Pancreas (tissue), 10 donors: ENCODE results near the gene SFXN5. TPM values are rescaled to one million over a fixed set of nuclear protein-coding genes. Genes with fewer than 3 reads are reported as not detected.

Experiments
- ATAC-seq, 4 donors: fragments of 200-7000 bp; cut with Tn5 transposase; one replicate each; pipeline versions ENCODE4 v1.8.0 to v1.9.1; 2020; ENCODE audit warnings: mild to moderate bottlenecking in 4 of 4, moderate library complexity in 4 of 4
- DNase-seq, 6 donors: peaks; one replicate each; pipeline ENCODE4 v3.0.0-alpha.2; 2020
- FAIRE-seq: peaks from 2 replicates; lab custom pipeline; 2012; peaks lifted over from hg19 to GRCh38; lab: Jason Lieb, UNC
- H3K27ac ChIP-seq, 4 donors: fragments of 200-600 bp; sonication (generic); 1 replicate in 3 of 4; 2 replicates in 1 of 4; pipeline versions ENCODE4 v1.5.0 to v1.8.0; 2020
- H3K27me3 ChIP-seq, 4 donors: fragments of 200-600 bp; one replicate each; pipeline ENCODE4 v1.8.0; 2021
- H3K36me3 ChIP-seq, 3 donors: fragments of 200-600 bp; sonication (generic) in 1 of 3; one replicate each; pipeline versions ENCODE4 v1.5.0 to v1.8.0; 2020 to 2021
- H3K4me1 ChIP-seq, 3 donors: fragments of 200-600 bp; one replicate each; pipeline ENCODE4 v1.8.0; 2021
- H3K4me3 ChIP-seq, 4 donors: fragments of 200-600 bp; sonication (generic) in 2 of 4; one replicate each; pipeline versions ENCODE4 v1.5.0 to v1.8.0; 2020 to 2021
- H3K9me3 ChIP-seq, 4 donors: fragments of 200-600 bp; one replicate each; pipeline ENCODE4 v1.8.0; 2021
- CTCF ChIP-seq, 4 donors: fragments of 200-600 bp; sonication (generic) in 3 of 4; IDR thresholded peaks; one replicate each; pipeline versions ENCODE4 v1.5.0 to v1.8.0; 2021; ENCODE audit warnings: antibody characterized with exemption in 4 of 4
- WGBS, 2 donors: extraction: QIAGEN DNeasy Blood & Tissue Kit; methylation state at CpG; one replicate each; pipeline ENCODE4 v1.1.7; 2013; 5-methylcytosine and 5-hydroxymethylcytosine counted together
- intact Hi-C, 3 donors: fragments of 100-400 bp; cut with DNase I; formaldehyde crosslinking; loops; one replicate each; pipeline versions ENCODE4 v1.11.1 to v1.14.2; 2022
- polyA plus RNA-seq, 2 donors: library from polyadenylated mRNA; stranded (reverse); fragments of 200-250 nt; gene quantifications; one replicate each; pipeline ENCODE4 v1.2.3, GENCODE V29; 2013
- total RNA-seq, 6 donors: library from RNA; stranded (reverse); fragmentation: NEBNext Ultra II Directional in 4 of 6; extraction: Animal tissue kit (Norgen Biotek cat#: 25700) in 4 of 6; gene quantifications; one replicate each; pipeline versions ENCODE4 v1.2.1 to v1.2.4, GENCODE V29; 2021 to 2023
- donor health status: healthy with polysubstance abuse.
- donor health status: DM: no; HTN: no; CAD: no; lungs with moderate emphysema.
- donor health status: DM: no; HTN: no; CAD: no.
- donor health status: control.
- donor health status: control.
- donor health status: Bipolar disorder and iron deficiency.
- donor health status: DM: yes; HTN: yes; CAD: no.
- donor health status: DM: no; HTN: no; CAD: no.
- donor health status: DM: no; HTN: no; CAD: no.
- donor health status: DM: yes; HTN: yes; CAD: no.

The SFXN5 gene
- total and polyA plus RNA-seq, 8 donors, result 2.6 to 8.4 (median 5.4) TPM

GRCh38 chr2:73091164-73091563 lies 19.7 kb upstream of the SFXN5 start:
- TF ChIP-seq CTCF (IDR thresholded peaks at IDR 0.05), result no peak
- no peak for FAIRE-seq
- no peaks in the 10 kb centered on the region for H3K27me3 ChIP-seq
- peak in 1 of 6 donors; percentile 4 for DNase-seq
- no peaks in the 10 kb centered on the region for H3K9me3 ChIP-seq
- H3K27ac ChIP-seq, result no peak overlapping the region
- no peaks in the 10 kb centered on the region for H3K4me1 ChIP-seq
- peaks cover 0 to 20% (median 0%) of the 10 kb centered on the region in 3 donors for H3K36me3 ChIP-seq
- intact Hi-C loops, result no loop called here
- 73 to 82% methylated on average over 7 of the region's 7 CpGs for WGBS, 2 donors
- ATAC-seq, result no peak
- no peak overlapping the region for H3K4me3 ChIP-seq

GRCh38 chr2:73089270-73090030 lies 17.9 kb upstream of the SFXN5 start:
- ATAC-seq (peak; percentile 51 to 82 (median 66)), FAIRE-seq (no peak), DNase-seq (peak in 4 of 6 donors; percentile 28 to 59 (median 46))
- TF ChIP-seq CTCF (IDR thresholded peaks at IDR 0.05), result no peak
- Histone ChIP-seq H3K27me3 (no peaks in the 10 kb centered on the region), H3K4me1 (no peaks in the 10 kb centered on the region), H3K9me3 (no peaks in the 10 kb centered on the region), H3K36me3 (peaks cover 0 to 20% (median 0%) of the 10 kb centered on the region in 3 donors), H3K27ac (peak overlapping the region in 2 of 4 donors; percentile 44 to 53), H3K4me3 (no peak overlapping the region)
- intact Hi-C loops, result loop anchor here (5.0 to 10.0 kb wide), 3 partner anchors 55 to 105 kb away; no protein-coding TSS in a partner anchor
- WGBS, 2 donors, result 80 to 85% methylated on average over 11 of the region's 11 CpGs

- TF ChIP-seq CTCF (IDR thresholded peaks at IDR 0.05), result no peak
- H3K4me1 ChIP-seq, result no peaks in the 10 kb centered on the region
- ATAC-seq, result no peak
- FAIRE-seq, result no peak
- peak in 1 of 6 donors; percentile 66 for DNase-seq
- H3K36me3 ChIP-seq, result peaks cover 0 to 20% (median 0%) of the 10 kb centered on the region in 3 donors
- 93 to 95% methylated on average over 14 of the region's 14 CpGs for WGBS, 2 donors
- H3K4me3 ChIP-seq, result no peak overlapping the region
- no peaks in the 10 kb centered on the region for H3K27me3 ChIP-seq
- peak overlapping the region in 2 of 4 donors; percentile 44 to 53 for H3K27ac ChIP-seq
- H3K9me3 ChIP-seq, result no peaks in the 10 kb centered on the region
- intact Hi-C loops, result loop anchor here (5.0 to 10.0 kb wide), 3 partner anchors 56 to 104 kb away; no protein-coding TSS in a partner anchor
Observed at GRCh38 chr2:73088703-73089102, 17.2 kb upstream of the SFXN5 start.

GRCh38 chr2:73088211-73088610 lies 16.7 kb upstream of the SFXN5 start:
- H3K4me1 ChIP-seq, result no peaks in the 10 kb centered on the region

More at GRCh38 chr2:73088211-73088610, 16.7 kb upstream of the SFXN5 start:
- DNase-seq (peak in 1 of 6 donors; percentile 50), FAIRE-seq (no peak), ATAC-seq (no peak)
- intact Hi-C loops, result loop anchor here (5.0 to 10.0 kb wide), 3 partner anchors 57 to 103 kb away; no protein-coding TSS in a partner anchor
- TF ChIP-seq CTCF (IDR thresholded peaks at IDR 0.05), result no peak
- Histone ChIP-seq H3K27me3 (no peaks in the 10 kb centered on the region), H3K9me3 (no peaks in the 10 kb centered on the region), H3K4me3 (no peak overlapping the region), H3K27ac (no peak overlapping the region), H3K36me3 (peaks cover 0 to 20% (median 0%) of the 10 kb centered on the region in 3 donors)
- WGBS, 2 donors, result 91 to 93% methylated on average over 12 of the region's 12 CpGs
